Keratinocyte (primary cell): ENCODE results near the gene PHF14.

ENCODE experiments used
- CTCF ChIP-seq, 3 experiments: IDR thresholded peaks in 1 of 3; conservative IDR thresholded peaks in 1 of 3; optimal IDR thresholded peaks in 1 of 3; 2 replicates in 2 of 3; 3 replicates in 1 of 3; pipeline versions ENCODE3 to v1.5.1; 2011; ENCODE audit warnings: low read length in 3 of 3, mild to moderate bottlenecking in 3 of 3, moderate library complexity in 2 of 3, control low read depth in 1 of 3, inconsistent platforms in 1 of 3; ENCODE audit not compliant: insufficient read depth in 2 of 3; ENCODE audit errors: extremely low read depth in 1 of 3
- EZH2 ChIP-seq: IDR thresholded peaks from one replicate; pipeline ENCODE4 v1.6.1; 2012; ENCODE audit warnings: inconsistent platforms, mild to moderate bottlenecking, low read length, moderate library complexity

DNA sequence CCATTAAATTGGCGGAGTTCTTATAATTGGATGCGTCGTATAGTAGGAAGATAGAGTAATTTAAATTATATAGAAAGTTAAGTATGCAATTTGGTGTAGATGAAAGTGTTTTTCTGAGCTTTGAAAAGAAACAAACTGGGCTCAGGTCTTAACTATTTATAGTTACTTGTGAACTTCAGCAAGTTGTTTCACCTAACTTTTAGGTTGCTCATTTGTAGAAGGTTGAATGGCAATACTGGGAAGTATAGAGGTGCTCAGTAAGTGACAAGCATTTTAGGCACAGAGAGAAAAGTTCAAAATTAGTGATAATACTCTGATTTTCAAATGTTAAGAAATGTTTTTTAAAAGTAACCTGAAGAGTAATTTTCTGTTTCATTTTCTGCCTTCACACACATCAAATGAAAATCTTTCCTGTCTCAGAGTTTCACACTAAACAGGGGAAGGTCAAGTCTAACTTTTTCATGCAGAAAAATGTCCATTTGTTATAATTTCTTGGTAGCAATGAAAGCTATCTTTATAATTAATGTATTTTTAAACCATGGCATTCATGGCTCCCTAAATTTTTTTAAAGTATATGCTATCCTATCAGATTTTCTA, 146.5 kb downstream of the PHF14 start:
- TF ChIP-seq CTCF (optimal IDR thresholded peaks at IDR 0.05 in 1 of 3, IDR thresholded peaks at IDR 0.05 in 1 of 3, conservative IDR thresholded peaks at IDR 0.05 in 1 of 3; ENCODE audit: extremely low read depth in 1 of 3, insufficient read depth in 2 of 3, low read length in 3 of 3) = no peak
- TF ChIP-seq EZH2 = no peak
